ENCODE data around the gene SLC29A4.

SLC29A4 gene

DNA sequence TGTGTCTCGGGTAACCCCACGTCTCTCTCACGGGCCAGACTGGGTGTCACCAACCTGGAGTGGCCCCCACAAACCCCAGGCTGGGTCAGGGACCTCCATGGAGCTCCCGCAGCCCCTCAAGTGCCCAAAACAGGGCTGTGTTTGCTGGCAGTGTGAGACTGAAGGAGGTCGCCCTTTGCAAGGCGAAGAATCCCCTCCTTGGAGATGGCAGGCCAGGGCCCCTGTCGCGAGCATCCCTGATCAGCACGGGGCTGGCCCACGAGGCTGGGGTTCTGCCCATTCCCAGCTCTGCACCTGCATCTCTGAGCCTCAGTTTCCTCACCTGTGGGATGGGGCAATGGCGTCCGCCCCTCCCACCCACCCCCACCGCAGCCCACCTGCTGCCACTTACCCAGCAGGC lies 62.4 kb downstream of the SLC29A4 start:
- no peak for ATAC-seq (ENCODE audit: low read depth)
- no peak overlapping the region for H3K4me3 ChIP-seq (ENCODE audit: severe bottlenecking)

DNA sequence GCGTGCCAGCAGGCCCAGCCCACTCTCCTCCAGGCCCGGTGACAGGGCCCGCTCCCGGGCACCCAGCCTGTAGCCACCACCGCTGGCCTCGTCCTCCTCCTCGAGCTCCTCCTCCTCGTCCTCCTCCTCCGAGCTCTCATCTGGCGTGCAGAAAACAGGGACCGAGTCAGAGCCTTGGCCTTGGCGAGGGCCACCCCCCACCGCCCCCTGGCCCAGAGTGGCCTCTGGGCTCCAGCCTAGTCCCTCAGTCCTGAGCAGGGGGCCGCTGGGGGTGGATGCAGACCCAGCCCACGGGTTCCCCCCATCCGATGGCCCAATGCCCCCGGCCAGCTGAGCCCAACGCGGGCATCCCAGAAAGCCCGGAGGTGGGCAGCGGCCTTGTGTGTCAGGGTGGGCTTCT lies 62.9 kb downstream of the SLC29A4 start:
- H3K36me3 ChIP-seq (ENCODE audit: low read depth), result peaks cover 69% of the 10 kb centered on the region

More for the DNA sequence above, 62.4 kb downstream of the SLC29A4 start:
- no peaks in the 10 kb centered on the region for H3K4me1 ChIP-seq (ENCODE audit: insufficient read depth, poor library complexity, severe bottlenecking)
- no peaks in the 10 kb centered on the region for H3K27me3 ChIP-seq (ENCODE audit: insufficient read depth, poor library complexity, severe bottlenecking)
- no peak overlapping the region for H3K27ac ChIP-seq (ENCODE audit: poor library complexity, severe bottlenecking)
- DNase-seq (ENCODE audit: low spot score), result no peak
- peaks cover 69% of the 10 kb centered on the region for H3K36me3 ChIP-seq (ENCODE audit: low read depth)
- no peaks in the 10 kb centered on the region for H3K9me3 ChIP-seq (ENCODE audit: severe bottlenecking)
- TF ChIP-seq CTCF (IDR thresholded peaks at IDR 0.05; ENCODE audit: poor library complexity, severe bottlenecking), result no peak

DNA sequence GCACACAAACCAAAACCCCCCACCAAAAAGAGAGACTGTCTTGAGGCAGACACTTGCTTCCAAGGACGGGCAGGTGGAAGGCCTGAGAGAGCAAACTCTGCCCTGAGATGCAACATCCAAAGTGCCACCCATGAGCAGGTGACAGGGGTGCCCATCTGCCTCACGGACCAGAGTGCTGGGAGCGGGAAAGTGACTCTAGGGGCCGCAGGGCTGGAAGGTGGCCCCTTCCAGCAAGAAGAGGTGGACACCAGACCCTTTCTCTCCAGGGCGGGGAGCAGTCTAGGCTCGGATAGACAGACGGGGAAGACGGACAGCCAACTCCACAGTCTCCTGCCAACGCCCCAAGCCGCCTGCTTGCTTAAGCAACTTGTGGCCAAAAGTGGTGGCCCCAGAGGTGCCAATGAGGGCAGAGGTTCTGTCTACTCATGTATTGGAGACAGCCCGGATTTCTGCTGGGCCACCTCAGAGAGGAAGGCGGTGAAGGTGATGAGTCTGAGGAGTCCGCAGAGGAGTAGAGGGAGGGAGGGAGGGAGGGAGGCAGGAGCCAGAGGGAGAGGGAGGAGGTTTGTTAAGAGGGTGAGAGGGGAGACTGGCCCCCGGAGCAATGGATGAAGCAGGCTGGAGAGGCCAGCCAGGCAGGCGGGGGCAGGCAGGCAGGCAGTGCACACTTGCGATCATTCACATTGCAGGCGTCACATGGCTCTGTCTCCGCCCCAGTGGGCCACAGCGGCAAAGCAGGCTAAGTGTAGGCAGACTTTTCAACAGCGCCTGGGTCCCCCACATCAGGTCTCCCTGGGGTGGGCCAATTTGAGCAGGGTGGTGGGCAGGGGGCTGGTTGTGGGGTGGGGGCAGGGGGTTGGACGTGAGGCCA lies 65.6 kb downstream of the SLC29A4 start:
- no peak for ATAC-seq (ENCODE audit: low read depth)
- peaks cover 70% of the 10 kb centered on the region for H3K36me3 ChIP-seq (ENCODE audit: low read depth)

More for the DNA sequence above, 62.9 kb downstream of the SLC29A4 start:
- Histone ChIP-seq H3K27me3 (ENCODE audit: insufficient read depth, poor library complexity, severe bottlenecking) (no peaks in the 10 kb centered on the region), H3K4me3 (ENCODE audit: severe bottlenecking) (no peak overlapping the region), H3K9me3 (ENCODE audit: severe bottlenecking) (no peaks in the 10 kb centered on the region), H3K27ac (ENCODE audit: poor library complexity, severe bottlenecking) (no peak overlapping the region), H3K4me1 (ENCODE audit: insufficient read depth, poor library complexity, severe bottlenecking) (no peaks in the 10 kb centered on the region)
- TF ChIP-seq CTCF (IDR thresholded peaks at IDR 0.05; ENCODE audit: poor library complexity, severe bottlenecking), result no peak
- ATAC-seq (ENCODE audit: low read depth) (no peak), DNase-seq (ENCODE audit: low spot score) (no peak)

GRCh38 chr7:5349005-5349380 lies 66.2 kb downstream of the SLC29A4 start:
- Histone ChIP-seq H3K36me3 (ENCODE audit: low read depth) (peaks cover 69% of the 10 kb centered on the region), H3K9me3 (ENCODE audit: severe bottlenecking) (no peaks in the 10 kb centered on the region), H3K4me1 (ENCODE audit: insufficient read depth, poor library complexity, severe bottlenecking) (no peaks in the 10 kb centered on the region), H3K27ac (ENCODE audit: poor library complexity, severe bottlenecking) (no peak overlapping the region), H3K27me3 (ENCODE audit: insufficient read depth, poor library complexity, severe bottlenecking) (no peaks in the 10 kb centered on the region), H3K4me3 (ENCODE audit: severe bottlenecking) (no peak overlapping the region)
- no peak for ATAC-seq (ENCODE audit: low read depth)
- no peak for TF ChIP-seq CTCF (IDR thresholded peaks at IDR 0.05; ENCODE audit: poor library complexity, severe bottlenecking)
- no peak for DNase-seq (ENCODE audit: low spot score)

More for the DNA sequence above, 65.6 kb downstream of the SLC29A4 start:
- Histone ChIP-seq H3K4me3 (ENCODE audit: severe bottlenecking) (no peak overlapping the region), H3K4me1 (ENCODE audit: insufficient read depth, poor library complexity, severe bottlenecking) (no peaks in the 10 kb centered on the region), H3K27me3 (ENCODE audit: insufficient read depth, poor library complexity, severe bottlenecking) (no peaks in the 10 kb centered on the region), H3K27ac (ENCODE audit: poor library complexity, severe bottlenecking) (no peak overlapping the region), H3K9me3 (ENCODE audit: severe bottlenecking) (no peaks in the 10 kb centered on the region)
- TF ChIP-seq CTCF (IDR thresholded peaks at IDR 0.05; ENCODE audit: poor library complexity, severe bottlenecking), result no peak
- DNase-seq (ENCODE audit: low spot score), result no peak

Data from RWPE2 (cell line).